HG03442 (cell line): Measurements from ENCODE around the gene SART3.
"Not testable (repeated sequence)": the region's sequence is repeated elsewhere in the genome, so short reads cannot be mapped to it uniquely, and the experiment has no call there.

Experiments used
- ATAC-seq: cut with Tn5 transposase; IDR thresholded peaks from one replicate; pipeline ENCODE4 v1.9.1; 2021; ENCODE audit warnings: mild to moderate bottlenecking, moderate library complexity; ENCODE audit not compliant: unreplicated experiment

Gene SART3

GRCh38 chr12:108565976-108566375, 5.0 kb upstream of the SART3 start:
- ATAC-seq, result no peak

- no peak for ATAC-seq
These were observed 4.2 kb upstream of the SART3 start for GRCh38 chr12:108565146-108565545.

GRCh38 chr12:108564724-108565123, 3.8 kb upstream of the SART3 start:
- ATAC-seq, result no peak

GRCh38 chr12:108563804-108564151, 2.8 kb upstream of the SART3 start:
- ATAC-seq, result no peak

DNA sequence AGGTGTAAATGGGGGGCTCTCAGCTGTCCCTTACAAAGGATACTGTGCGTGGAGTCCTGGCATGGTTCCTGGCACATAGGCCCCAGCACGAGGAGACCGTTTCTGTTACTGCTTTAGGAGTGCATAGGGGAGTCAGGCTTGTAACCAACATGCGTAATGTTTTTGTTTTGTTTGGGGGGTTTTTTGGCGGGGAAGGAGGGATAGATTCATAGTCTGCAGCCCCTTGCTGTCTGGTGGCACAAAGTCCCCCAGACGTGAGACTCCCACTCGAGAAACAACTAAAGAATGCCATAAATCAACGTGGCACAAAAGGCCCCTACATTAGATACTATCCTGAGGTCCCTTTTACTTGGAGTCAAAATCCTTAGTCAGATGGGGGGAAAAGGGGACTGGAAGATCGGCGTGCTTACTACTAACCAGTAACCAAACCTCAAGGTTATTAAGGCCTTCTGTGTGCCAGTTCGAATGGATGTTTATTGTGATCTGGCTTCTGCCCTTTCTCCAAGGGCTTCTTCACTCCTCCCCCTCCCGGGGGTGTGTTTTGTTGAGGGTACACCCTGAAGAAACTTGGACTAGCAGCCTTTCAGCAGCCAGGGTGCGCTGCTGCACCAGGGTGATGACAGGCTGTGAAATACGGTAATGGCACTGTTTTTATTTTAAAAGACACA, 2.3 kb upstream of the SART3 start:
- peak; percentile 34 for ATAC-seq

GRCh38 chr12:108562348-108563135, 1.6 kb upstream of the SART3 start, which contains the start of gene ISCU:
ISCU (plus strand) TSS chr12:108562596; CDS start chr12:108562623, 27 bp downstream.
- peak; percentile 57 for ATAC-seq

GRCh38 chr12:108561852-108562347, 927 bp upstream of the SART3 start:
- ATAC-seq, result no peak

GRCh38 chr12:108560321-108560721, 652 bp downstream of the SART3 start:
- no peak for ATAC-seq

GRCh38 chr12:108559748-108560147, 1.2 kb downstream of the SART3 start:
- no peak for ATAC-seq

DNA sequence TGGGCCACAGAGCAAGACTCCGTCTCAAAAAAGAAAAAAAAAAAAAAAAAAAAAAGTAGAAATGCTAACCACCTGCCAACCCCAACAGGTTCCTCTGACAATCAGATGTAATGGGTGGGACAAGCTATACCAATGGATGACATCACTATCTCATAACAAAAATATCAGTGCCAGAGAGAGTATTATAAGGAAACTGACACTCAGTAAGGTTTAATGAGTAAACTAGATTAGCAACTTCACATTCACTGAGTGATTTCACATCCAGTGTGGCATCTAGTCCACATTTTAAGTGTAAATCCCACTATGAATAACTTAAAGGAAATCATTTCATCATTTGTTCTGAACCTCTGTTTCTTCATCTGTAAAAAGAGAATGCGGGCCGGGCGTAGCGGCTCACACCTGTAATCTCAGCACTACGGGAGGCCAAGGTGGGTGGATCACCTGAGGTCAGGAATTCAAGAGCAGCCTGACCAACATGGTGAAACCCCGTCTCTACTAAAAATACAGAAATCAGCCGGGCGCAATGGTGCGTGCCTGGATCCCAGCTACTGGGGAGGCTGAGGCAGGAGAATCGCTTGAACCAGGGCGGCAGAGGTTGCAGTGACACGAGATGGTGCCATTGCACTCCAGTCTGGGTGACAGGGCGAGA, 1.8 kb downstream of the SART3 start:
- no peak for ATAC-seq

DNA sequence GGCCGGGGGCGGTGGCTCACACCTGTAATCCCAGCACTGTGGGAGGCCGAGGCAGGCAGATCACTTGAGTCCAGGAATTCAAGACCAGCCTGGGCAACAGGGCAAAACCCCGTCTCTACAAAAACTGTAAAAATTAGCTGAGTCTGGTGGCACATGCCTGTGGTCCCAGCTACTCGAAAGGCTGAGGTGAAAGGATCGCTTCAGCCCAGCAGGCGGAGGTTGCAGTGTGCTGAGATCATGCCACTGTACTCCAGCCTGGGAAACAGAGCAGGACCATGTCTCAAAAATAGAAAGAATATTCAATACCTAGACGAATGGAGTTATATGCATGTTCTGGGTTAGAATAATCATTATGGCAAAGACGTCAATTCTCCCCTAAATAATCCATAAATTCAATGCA, 5.6 kb downstream of the SART3 start:
- not testable (repeated sequence) for ATAC-seq

- no peak for ATAC-seq
These were observed 7.2 kb downstream of the SART3 start for GRCh38 chr12:108553799-108554198.

GRCh38 chr12:108551535-108551934, 9.4 kb downstream of the SART3 start:
- ATAC-seq, result no peak

- ATAC-seq, result no peak
These were observed 11.9 kb downstream of the SART3 start for GRCh38 chr12:108548954-108549521.

- no peak for ATAC-seq
These were observed 13.3 kb downstream of the SART3 start for GRCh38 chr12:108547686-108548085.

DNA sequence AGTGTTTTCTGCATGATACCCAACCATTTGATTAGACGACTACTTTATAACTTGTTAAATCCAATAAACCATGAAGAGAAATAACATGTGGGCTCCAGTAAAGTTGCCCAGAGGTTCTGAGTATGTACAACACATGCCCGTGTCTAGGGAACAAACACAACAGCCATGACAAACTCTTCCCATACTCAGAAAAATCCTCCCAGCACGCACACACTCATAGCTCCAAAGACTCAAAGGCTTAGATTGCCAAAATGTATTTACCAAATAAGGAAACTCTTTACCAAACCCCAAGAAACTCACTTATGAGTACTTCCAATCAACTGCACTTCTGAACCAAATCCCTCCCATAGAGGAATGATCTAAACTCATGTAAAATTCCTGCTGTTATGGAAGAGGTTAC, 17.3 kb downstream of the SART3 start:
- no peak for ATAC-seq

- ATAC-seq, result no peak
These were observed 18.7 kb downstream of the SART3 start for GRCh38 chr12:108542320-108542719.

- no peak for ATAC-seq
These were observed 22.3 kb downstream of the SART3 start for GRCh38 chr12:108538616-108539195.

DNA sequence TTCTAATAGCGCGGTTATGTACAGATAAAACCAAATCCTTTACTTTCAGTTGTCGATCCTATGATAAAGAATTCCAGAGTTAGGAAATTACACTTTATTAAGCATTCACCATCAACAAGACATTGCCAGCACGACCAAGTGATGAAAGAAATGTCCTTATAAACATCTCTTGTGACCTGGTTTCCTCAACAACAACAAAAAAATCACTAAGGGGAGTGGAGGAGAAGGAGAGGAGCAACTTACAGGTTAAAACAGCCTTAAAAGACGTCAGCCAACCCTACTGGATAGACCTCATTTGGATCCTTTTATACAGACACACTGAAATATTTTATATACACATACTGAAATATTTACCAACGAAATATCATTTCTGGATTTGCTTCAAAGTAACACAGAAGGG, 22.8 kb downstream of the SART3 start:
- no peak for ATAC-seq

DNA sequence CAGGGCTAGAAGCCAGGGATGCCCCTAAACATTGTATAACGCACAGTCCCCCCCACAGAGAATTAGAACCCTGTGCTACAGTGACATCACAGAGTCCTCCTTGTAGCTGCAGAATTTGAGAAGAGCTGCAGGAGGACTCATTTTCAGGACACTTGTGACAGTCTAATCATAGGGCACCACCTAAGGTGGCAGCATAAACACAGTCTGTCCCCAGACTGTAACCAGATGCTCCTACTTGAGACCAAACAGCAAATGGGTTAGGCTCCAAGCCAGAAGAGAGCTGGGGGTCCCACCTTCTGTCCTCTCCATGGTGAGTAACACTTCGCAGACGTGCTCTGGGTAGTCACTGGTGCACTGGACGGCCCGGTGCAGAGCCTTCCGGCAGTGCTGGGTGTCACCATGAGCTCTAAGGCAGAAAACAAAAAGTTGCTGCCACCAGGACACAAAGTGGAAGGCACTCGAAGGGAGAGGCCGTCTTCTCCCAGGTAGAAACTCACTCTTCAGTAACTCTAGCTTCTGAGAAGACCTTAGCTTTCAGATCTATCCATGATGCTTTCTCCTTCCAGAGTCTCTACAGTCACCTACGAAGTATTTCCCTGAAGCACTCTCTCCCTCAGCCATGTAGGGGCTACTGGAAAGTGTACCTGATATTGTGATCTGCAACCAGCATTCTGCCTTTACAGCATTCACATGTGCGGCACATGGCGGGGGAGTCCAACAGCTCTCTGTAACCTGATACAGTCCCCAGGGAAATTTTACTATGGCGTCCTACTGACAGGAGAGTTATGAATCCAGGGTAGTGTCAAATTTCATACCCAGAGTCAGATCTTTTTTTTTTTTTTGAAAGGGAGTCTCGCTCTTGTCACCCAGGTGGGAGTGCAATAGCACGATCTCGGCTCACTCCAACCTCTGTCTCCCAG, 28.8 kb downstream of the SART3 start:
- no peak for ATAC-seq
